Left kidney (tissue), 2 donors: Measurements from ENCODE around the gene CTR9. TPM values are rescaled to one million over a fixed set of nuclear protein-coding genes. Genes with fewer than 3 reads are reported as not detected.
"Not testable (repeated sequence)": the region's sequence is repeated elsewhere in the genome, so short reads cannot be mapped to it uniquely, and the experiment has no call there.

ENCODE experiments used
- DNase-seq: peaks from one replicate; pipeline ENCODE4 v3.0.0-alpha.2; 2013
- polyA plus RNA-seq: library from polyadenylated mRNA; unstranded; fragments of 120-200 nt; gene quantifications from one replicate; pipeline ENCODE4 v1.2.1, GENCODE V29; 2013; ENCODE audit not compliant: insufficient read length

CTR9 gene
- polyA plus RNA-seq, 1 donor: 69.5 TPM

DNA sequence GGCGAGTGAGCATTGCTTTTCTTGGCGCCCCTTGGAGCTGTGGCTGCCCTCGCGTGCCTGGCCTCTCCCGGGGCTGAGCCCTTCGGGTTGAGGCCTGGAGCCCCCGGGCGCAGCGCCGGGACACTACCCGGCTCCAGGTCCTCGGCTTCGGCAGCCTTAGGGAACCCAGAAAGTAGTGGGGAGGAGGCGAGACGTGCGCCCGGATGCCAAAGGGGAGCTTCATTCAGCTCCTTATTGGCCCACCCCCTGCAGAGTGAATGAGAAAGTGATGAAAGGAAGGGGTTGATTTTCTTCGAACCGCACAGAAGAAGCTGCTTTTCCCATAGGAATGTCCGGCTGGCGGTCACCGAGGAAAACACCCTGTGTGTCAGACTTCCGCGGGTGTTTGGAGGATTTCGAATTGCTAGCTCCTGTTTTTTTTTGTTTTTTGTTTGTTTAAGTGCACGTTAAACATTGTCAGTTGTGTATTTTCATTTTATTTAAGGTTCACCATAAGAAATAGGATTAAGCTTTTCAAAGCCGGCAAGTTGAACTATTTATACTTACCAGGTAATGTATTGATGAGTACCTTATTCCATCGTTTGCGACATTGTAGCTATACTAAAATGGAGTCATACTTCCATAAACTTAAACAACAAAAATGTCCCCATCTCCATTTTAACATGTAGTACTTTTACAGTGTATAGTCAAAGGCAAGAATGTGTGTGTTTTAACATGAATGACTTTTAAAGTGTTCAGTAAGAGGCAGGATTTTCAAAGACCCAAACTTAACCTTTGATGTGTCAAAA lies 58.5 kb downstream of the CTR9 start:
- peak; percentile 53 for DNase-seq

DNA sequence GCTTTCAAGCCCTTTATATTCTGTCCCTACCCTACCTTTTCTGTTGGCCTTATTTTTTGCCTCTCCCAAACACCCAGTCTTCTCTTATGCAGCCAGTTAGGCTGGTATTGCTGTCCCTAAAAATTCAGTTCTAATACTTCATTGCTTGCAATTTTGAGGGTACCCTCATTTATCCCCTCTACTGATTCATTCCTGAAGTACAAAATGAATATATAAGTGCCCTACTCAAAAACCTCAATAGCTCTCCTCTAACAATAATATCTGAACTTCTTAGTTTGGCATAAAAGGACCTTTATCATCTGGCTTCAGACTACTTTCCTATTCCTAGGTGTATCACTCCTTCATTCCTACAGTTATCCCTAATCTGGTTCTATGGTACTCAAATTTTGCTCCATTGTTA lies 62.9 kb downstream of the CTR9 start:
- DNase-seq: no peak

DNA sequence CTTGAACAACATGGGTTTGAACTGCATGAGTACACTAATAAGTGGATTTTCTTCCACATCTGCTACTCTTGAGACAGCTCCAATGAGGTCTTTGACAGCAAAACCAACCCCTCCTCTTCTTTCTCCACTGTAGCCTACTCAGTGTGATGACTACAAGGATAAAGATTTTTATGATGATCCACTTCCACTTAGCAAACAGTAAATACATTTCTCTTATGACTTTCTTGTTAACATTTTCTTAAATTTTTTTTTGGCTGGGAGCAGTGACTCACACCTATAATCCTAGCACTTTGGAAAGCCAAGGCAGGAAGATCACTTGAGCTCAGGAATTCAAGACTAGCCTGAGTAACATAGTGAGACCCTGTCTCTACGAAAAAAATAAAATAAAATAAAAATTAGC lies 67.5 kb downstream of the CTR9 start:
- DNase-seq: no peak

- DNase-seq: not testable (repeated sequence)
Measured at GRCh38 chr11:10822491-10822890, 71.4 kb downstream of the CTR9 start.

- no peak for DNase-seq
Measured at GRCh38 chr11:10823152-10823579, 72.1 kb downstream of the CTR9 start.

- no peak for DNase-seq
Measured at GRCh38 chr11:10824888-10825287, 73.8 kb downstream of the CTR9 start.

- no peak for DNase-seq
Measured at GRCh38 chr11:10828402-10828801, 77.4 kb downstream of the CTR9 start.

DNA sequence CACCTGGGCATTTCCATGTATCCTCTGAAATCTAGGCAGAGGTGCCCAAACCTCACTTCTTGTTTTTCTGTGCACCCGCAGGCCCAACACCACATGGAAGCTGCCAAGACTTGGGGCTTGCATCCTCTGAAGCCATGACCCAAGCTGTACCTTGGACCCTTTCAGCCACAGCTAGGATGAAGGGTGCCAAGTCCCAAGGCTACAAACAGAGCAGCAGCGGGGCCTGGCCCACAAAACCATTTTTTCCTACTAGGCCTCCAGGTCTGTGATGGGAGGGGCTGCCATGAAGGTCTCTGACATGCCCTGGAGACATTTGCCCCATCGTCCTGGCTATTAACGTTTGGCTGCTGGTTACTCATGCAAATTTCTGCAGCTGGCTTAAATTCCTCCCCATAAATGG lies 78.1 kb downstream of the CTR9 start:
- no peak for DNase-seq

Other genes with a start within 250 kb of the CTR9 start
- 45.1 TPM for gene RNF141, start 210.1 kb upstream of the CTR9 start, polyA plus RNA-seq
- gene LYVE1, start 182.6 kb upstream of the CTR9 start, polyA plus RNA-seq: 57.2 TPM
- 12.0 TPM for gene IRAG1, start 57.5 kb upstream of the CTR9 start, polyA plus RNA-seq
- gene EIF4G2, start 57.7 kb downstream of the CTR9 start, polyA plus RNA-seq: 964 TPM
- gene ZBED5, start 106.8 kb downstream of the CTR9 start, polyA plus RNA-seq: 125 TPM